Measurements from ENCODE around the gene MFSD6.
"Not testable (repeated sequence)": the region's sequence is repeated elsewhere in the genome, so short reads cannot be mapped to it uniquely, and the experiment has no call there.

The MFSD6 gene

DNA sequence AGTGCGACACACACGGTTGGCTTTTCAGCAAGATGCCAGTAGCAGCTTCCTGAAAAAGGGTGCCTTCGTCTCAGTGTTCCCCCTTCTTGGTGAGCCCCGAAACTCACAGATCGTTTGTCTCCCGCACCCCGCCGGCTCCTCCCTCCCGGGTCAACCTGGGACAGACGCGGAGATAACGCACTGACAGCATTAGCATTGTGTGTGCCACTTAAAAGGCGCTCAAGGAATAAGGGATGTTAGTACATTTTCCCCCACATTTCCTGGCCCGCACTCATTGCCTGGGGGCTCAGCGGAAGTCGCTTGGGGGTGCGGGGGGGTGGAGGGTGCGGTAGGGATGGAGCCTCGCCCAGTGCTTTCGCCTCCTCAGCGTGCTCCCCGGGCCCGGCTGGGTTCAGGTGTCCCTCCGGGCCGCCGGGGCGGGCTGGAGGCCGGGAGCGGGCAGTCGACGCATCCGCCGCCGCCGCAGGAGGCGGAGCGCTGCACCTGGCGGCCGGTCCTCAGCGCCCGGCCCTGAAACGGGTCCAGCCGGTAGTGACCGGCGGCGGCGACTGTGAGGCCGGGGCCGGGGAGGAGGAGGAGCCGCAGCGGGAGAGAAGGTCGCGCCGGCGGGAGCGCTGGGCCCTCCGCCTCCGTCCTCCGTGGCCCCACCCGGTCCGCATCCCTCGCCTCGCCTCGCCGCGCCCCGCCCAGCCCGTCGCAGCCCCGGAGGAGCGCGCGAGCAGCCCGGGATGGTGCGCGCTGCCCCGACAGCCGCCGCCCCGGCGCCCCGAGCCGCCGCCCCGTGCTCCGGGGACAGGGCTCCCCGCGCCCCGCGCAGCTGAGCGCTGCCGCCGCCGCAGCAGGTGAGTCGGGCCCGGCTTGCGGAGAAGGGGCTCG is at the start of gene MFSD6:
Gene MFSD6, plus strand, starts transcription at position 694 of the 876 bp plus-strand sequence. CDS start 27,675 bp downstream, outside the sequence.
- peak in 1 of 2 experiments; percentile 12 for DNase-seq

DNA sequence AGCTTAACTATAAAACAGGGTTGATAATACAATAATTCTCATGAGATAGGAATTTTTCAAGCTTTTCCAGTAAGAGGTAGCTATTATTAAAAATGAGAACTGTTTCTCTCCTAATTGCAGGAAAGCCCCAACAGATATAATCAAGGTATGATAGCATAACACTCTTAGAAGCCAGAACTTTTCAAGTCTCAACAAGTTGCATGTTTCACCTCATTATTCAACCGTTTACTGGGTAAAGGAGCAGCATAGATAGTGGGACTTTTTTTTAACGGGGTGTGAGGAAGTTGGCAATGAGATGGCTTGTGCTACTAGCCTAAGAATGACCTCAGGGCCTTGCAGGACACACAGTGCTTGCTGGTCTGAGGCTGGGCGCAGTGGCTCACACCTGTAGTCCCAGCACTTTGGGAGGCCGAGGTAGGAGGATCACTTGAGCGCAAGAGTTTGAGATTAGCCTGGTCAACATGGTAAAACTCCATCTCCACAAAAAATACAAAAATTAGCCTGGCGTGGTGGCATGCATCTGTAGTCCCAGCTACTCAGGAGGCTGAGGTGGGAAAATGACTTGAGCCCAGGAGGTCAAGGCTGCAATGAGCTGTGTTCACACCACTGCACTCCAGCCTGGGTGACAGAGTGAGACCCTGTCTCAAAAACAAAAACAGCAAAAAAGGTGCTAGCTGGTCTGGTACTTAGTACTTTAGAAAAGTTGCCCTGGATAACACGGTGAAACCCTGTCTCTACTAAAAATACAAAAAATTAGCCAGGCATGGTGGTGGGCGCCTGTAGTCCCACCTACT is 49.3 kb upstream of the MFSD6 start:
- not testable (repeated sequence) for DNase-seq

DNA sequence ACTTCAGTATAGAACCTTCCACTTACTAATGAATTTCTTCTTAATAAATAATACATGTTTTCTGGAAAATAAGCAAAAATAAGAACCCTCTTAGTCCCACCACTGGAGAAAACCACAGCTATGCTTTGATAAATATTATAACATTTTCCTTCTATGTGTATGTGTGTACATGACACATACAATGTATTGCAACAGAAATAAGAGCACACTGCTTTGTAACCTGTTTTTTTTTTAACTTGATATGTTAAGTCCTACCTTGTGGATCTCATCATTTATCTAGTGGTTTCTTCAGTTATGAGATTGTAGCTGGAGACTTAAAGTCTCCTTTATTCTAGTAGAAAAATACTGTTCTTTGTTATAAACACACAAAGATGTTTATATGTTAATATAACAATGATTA is 47.6 kb upstream of the MFSD6 start:
- no peak for DNase-seq

DNA sequence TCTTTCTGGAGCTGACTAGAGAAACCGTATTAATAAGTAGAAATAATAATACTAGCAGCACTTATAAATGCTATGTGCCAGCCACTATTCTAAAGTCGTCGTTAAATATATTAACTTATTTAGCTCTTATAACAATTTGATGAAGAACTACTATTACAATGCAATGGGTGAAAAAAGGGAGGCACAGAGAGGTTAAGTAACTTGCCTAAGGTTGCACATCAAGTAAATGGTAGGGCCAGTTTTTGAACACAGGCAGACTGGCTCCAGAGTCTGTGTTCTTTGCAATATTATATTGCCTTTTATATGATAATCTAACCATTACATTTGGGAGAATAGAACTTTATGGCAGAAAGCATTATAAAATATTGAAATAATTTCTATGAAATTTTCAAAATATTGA is 47.2 kb upstream of the MFSD6 start:
- no peak for DNase-seq

DNA sequence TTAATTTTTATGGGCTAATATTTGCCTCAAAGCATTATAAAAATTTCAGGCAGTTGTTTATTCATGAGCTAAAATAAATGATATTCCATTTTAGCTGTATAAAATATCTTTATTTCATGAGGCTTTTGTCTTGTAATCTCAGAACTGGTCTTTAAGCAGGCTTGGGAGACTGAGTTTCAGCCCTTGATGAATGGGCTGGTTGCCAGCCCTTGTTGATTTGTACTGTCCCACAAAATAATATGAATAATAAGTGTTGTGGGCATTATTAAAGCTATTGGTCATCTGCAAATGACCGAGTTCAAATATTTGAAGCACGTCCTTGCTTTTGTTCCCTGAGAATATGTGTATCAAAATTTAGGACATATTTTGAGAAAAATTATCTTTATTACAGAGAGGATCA is 46.6 kb upstream of the MFSD6 start:
- DNase-seq: no peak

DNA sequence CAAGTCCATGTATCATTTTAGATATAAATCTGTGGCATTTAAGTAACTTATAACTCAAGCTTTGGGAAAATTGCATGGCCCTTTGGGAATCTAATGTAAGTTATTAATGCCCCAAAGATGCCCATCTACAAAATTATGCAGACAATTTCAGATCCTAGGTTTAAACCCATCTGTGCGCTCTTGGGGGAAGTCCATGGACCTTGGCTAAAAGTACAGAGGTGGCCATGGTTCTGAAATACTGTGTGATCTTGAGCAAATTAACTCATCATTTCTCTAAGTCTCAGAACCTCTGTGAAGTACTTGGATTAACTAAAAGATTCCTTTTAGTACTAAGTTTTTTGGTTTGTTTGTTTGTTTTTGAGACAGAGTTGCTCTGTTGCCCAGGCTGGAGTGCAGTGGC is 45.3 kb upstream of the MFSD6 start:
- DNase-seq: no peak

DNA sequence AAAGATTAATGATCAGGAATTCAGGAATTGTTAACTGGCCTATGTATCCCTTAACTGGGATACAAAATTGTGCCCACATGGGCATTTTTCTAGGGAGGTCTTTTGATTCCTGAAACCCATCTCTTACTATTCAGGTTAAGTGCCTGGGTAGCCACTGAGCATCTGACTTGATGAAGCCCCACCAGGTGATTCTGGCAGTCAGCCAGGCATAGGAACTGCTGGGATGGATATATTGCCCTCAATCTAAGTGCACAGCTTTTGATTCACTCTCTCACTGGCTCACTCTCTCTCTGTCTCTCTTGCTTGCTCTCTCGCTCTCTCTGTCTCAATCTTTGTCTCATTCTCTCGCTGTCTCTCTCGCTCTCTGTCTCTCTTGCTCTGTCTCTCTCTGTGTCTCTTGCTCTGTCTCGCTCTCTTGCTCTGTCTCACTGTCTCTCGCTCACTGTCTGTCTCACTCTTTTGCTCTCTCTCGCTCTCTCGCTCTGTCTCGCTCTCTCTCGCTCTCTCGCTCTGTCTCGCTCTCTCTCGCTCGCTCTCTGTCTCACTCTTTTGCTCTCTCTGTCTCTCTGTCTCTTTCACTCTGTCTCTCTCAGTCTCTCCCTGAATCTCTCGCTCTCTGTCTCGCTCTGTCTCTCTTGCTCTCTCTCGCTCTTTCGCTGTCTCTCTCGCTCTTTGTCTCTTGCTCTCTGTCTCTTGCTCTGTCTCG is 42.5 kb upstream of the MFSD6 start:
- DNase-seq: no peak

DNA sequence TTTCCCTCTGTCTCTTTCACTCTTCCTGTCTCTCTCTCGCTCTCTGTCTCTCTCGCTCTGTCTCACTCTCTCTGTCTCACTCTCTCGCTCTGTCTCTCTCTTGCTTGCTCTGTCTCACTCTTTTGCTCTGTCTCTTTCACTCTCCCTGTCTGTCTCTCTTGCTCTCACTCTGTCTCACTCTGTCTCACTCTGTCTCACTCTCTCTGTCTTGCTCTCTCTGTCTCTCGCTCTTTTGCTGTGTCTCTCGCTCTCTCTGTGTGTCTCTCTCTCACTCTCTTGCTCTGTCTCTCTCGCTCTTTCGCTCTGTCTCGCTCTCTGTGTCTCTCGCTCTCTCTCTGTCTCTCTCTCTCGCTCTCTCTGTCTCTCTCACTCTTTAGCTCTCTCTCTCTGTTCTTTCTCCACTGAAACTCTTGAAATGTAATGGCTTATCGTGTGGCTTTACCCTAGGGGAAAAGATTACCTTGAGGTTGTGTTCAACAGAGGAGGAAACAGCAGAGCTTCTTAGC is 41.9 kb upstream of the MFSD6 start:
- DNase-seq: no peak

DNA sequence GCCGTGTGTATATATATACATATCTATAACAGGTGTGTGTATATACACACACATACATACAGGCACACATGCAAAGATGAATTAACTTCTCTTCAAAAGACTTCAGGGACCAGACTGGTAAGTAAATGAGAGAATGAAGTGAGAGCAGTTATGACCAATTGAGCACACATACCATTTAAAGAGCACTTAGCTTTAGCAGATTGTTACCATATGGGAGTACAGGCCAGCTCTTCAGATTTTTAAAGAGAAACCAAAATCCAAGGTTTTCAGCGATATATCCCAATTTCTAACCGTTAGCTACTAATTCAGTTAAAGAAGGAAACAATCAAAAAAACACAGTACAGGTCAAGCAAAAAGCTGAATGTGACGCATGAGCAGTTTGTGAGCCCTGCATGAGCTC is 41.1 kb upstream of the MFSD6 start:
- no peak for DNase-seq

DNA sequence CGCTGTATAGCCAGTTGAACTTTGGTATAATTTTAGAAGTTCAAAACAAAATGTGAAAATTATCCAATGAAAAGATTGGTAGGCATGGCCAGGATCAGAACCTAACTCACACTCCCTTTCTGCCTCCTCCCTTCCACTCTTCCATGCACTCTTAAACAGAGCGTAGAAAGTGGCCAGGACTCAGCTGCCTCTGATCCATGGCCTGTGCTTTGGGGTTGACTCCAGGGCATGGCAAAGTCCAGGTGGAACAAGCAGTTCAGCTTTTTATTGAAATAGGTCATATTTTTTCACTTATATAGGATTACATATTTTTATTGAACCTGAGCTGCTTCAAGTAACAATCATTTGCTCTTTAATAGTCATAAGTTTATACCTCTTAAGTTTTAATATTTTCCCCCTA is 38.5 kb upstream of the MFSD6 start:
- no peak for DNase-seq

DNA sequence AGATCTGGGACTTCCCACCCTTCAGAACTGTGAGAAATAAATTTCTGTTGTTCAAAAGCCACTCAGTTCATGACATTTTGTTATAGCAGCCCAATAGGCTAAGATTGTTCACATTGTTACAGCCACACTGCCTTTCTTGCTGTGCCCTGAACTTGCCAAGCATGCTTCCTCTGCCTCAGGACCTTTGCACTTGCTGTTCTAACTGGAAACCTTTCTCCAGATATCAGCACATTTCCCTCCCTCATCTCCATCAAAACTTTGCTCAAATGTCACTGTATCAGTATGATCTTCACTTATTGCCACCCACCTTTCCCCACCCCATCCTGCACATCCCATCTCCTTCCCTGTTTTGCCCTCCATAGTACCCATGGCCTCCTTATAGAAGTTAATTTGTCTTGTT is 32.1 kb upstream of the MFSD6 start:
- no peak for DNase-seq

DNA sequence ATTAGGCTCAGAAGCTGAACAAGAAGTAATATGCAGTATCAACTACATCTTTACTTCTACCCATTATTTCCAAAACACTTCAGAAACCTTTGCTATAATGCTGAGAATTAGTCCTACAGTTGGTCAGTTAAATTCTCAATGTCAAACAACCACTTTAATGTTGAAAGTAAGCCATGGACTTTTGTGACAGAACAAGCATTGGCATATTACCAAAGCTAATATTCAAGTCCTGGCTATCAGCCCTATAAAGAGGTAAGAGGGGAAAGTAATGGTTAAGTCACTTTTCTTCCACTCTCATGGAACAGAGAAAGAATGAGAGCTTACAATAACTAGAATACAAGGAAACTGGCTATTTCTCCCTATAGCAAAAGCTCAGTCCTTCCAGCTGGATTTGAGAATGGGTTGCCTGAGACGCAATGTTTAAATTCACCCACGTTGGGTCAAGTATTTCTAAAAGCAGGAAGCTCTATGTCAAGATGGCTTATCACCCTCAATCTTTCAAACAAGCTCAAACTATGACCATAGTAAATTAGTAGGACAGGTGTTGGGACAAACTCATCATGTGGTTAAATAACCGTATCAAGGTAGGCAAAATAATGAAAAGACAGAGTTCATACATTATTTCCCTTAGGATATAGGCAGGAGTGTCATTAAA is 31.4 kb upstream of the MFSD6 start:
- DNase-seq: no peak

DNA sequence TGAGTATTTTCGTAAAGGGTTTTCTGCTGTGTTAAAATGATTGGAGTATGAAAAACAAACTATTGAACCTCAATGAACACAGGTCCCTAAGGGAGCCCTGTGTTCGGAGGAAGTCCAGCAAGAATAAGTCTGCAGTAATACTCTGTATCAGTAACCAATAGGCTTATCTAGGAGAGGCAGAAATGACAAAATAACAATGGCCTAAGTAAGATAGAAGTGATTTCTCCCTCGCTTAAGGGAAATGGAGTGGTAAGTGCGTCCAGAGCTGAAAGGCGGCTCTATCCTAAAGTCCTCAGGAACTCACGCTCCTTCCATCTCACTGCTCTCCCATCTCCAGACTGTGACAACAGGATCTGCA is 29.3 kb upstream of the MFSD6 start:
- no peak for DNase-seq

DNA sequence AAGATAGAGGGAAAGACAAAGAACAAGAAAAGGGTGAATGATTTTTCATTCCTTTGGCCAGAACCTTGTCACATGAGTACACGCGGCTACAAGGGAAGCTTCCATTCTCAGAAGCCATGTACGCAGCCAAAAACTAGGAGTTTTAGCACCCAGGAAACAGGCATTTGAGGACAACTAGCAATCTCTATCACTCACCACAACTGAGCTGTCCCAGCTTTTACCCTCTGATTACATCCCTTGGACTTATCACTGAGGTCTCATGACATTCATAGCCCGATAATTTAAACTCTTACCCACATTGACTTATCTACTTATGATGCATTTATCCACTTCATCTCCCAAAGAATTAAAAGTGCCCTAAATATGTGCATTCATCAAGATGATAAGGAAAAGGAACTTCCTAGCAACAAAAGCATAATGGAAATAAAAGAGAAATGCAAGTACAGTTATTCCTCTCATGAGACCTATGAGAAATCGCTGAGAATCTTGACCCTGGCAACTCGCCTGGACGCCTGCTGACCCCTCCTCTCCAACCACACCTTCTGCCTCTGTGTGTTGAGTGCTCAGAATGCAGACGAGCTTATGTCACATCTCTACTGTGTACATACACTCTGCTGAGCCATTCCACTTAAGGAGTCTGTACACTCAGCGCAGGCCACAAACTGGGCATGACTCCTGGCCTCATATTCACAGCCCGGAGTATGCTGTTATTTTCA is 28.7 kb upstream of the MFSD6 start:
- no peak for DNase-seq

DNA sequence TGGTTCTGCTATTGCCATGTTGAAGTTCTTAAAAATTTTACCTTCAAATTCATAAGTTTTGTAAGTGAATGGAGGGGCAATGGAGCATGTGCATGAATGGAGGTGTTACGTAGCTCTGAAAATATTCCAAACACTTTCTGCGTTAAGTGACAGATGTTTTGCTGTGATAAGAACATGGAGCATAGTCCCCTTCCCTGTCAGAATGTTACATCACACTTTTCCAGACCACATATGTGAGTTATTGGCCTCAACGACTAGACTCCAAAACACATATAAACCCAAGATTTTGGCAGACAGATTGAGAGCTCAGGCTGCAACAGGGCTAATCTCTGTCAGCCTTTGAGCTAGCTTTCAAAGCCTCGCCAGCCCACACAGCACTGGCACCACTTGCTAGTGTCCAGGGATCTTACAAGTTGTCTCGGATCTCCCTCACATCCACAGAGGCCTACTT is 27.2 kb upstream of the MFSD6 start:
- DNase-seq: no peak

DNA sequence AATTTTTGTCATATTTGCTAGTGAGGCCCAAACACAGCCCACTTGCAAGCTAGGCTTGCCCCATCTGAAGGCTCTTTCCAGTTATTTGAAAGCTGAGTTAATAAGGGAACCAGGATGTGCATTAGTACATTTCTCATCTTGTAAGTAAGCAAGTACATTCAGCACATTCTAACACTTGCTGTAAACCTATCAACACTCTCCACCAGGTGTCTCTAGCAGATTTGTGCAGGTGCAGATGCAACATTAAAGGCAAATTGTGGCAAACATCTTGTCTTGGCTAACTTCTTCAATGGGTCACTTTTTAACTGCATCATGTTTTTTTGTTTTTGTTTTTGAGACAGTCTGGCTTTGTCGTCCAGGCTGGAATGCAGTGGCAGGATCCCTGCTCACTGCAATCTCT is 25.3 kb upstream of the MFSD6 start:
- DNase-seq: peak; percentile 1 to 38

DNA sequence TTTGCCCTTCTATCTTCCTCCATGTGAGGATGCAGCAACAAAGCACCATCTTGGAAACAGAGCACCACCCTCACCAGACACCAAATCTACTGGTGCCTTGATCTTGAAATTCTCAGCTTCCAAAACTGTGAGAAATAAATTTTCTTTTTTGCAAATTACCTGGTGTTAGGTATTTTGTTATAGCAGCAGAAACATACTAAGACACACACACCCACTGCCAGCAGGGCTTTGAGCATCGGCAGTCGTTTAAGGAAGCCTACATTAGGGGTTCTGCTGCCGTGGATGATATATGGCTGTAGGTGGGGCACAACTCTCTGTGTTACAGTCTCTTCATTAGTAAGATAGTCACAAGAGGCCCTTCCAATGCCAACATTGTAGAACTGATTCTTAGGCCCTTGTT is 20.7 kb upstream of the MFSD6 start:
- DNase-seq: no peak

DNA sequence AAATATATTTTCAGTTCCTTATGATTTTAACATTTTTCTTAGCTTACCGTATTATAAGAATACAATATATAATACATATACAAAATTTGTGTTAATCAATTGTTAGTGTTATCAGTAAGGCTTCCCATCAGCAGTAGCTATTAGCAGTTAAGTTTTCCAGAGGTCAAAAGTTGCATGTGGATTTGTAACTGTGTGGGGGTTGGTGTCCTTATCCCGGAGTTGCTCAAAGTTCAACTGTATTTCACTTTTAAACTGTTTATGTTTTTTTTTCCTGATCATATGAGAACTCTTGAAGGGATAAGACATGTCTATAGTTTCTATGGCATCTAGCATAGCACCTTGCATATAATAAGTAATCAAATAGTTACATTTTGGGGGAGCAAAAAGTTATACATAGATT is 11.9 kb upstream of the MFSD6 start:
- DNase-seq: no peak

DNA sequence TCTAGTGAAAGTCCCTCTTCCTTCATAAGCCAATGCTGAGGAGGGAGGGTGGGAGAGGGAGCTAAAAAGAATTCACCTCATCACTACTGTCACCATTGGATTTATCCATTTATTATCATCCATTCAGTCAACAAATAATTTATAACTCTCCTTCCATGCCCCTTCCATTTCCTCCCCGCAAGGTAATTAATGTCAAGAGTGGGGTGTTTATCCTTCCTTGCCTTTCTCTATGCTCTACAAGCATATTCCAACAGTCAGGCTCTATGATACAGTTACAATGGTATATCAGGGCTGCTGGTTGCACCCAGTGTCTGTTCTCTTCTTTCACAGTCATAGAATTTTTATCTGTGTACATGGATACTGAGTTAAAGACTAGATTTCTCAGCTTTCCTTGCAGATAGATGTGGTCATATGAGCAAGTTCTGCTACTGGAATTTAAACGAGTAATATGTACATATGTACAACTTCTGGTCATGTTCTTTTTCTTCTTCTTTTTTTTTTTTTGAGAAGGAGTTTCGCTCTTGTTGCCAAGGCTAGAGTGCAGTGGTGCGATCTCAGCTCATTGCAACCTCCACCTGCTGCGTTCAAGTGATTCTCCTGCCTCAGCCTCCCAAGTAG is 5.1 kb upstream of the MFSD6 start:
- no peak for DNase-seq

DNA sequence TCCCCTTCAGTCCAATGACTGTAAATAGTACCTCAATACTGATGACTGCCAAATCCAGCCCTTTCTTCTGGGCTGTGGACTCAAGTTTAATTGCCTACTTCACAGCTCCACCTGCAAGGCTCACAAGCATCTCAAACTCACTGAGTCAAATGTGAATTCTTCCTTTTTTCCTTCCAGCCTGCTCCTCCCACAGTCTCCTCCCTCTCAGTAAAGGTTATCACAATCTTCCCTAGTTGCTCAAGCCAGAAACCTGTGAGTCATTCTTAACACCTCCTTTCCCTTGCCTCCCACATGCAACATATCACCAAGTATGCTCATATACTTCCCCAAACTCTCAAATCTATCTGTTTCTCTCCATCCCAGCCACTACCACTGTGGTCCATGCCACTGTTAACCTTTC is 3.7 kb upstream of the MFSD6 start:
- peak; percentile 44 to 45 for DNase-seq

DNA sequence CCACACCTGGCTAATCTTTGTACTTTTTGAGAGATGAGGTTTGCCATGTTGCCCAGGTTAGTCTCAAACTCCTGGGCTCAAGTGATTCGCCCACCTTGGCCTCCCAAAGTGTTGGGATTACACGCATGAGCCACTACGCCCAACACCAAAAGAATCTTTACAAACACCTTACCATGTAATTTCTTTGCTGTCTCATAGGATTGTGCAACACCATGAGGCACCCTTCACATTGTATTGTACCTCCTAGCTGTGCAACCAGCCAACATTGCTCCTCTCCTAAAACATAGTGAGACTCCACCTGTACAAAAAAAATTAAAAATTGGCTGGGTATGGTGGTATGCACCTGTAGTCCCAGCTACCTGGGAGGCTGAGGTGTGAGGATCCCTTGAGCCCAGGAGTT is 3.1 kb upstream of the MFSD6 start:
- no peak for DNase-seq

DNA sequence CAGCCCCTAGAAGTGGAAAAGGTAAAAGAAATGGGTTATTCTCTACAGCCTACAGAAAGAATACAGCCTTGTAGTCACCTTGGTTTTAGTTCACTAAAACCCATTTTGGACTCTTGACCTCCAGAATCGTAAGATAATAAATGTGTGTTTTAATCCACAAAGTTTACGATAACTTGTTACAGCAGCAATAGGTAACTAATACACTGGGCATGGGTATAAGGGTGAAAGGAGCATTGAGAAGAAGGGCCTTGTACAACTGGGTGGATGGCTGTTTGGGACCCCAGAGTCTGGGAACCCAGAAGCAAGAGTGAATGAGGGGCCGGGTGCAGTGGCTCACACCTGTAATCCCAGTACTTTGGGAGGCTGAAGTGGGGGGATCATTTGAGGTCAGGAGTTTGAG is 2.2 kb upstream of the MFSD6 start:
- DNase-seq: no peak

Measured in AML-193 (cell line).